Karpas-422 (cell line): Measurements from ENCODE around the gene EHF. TPM values are rescaled to one million over a fixed set of nuclear protein-coding genes. Genes with fewer than 3 reads are reported as not detected.
"Not testable (repeated sequence)": the region's sequence is repeated elsewhere in the genome, so short reads cannot be mapped to it uniquely, and the experiment has no call there.

ENCODE experiments used
- DNase-seq: peaks from one replicate; pipeline ENCODE4 v3.0.0-alpha.2; 2015
- H2AFZ ChIP-seq: fragments of 200-600 bp; sonication (generic); 2 replicates; pipeline ENCODE4 v1.6.1; 2014; ENCODE audit warnings: antibody characterized with exemption, low read length, mixed read lengths
- H3K27ac ChIP-seq: fragments of 200-600 bp; sonication (generic); 2 replicates; pipeline ENCODE4 v1.5.1; 2014; ENCODE audit warnings: mild to moderate bottlenecking, low read length, moderate library complexity
- H3K27me3 ChIP-seq: fragments of 200-600 bp; sonication (generic); 2 replicates; pipeline ENCODE4 v1.6.1; 2014; ENCODE audit warnings: low read length, mixed read lengths
- H3K36me3 ChIP-seq: fragments of 200-600 bp; sonication (generic); 2 replicates; pipeline ENCODE4 v1.6.1; 2014; ENCODE audit warnings: low read length, mixed read lengths; ENCODE audit not compliant: insufficient read depth
- H3K4me1 ChIP-seq: fragments of 200-600 bp; sonication (generic); 2 replicates; pipeline ENCODE4 v1.6.1; 2014; ENCODE audit warnings: mild to moderate bottlenecking, low read length, mixed read lengths
- H3K4me2 ChIP-seq: fragments of 200-600 bp; sonication (generic); 2 replicates; pipeline ENCODE4 v1.6.1; 2014; ENCODE audit warnings: low read length, low read depth, mild to moderate bottlenecking; ENCODE audit not compliant: poor library complexity, severe bottlenecking
- H3K4me3 ChIP-seq: fragments of 200-600 bp; sonication (generic); 2 replicates; pipeline ENCODE4 v1.5.1; 2014; ENCODE audit warnings: mild to moderate bottlenecking, antibody characterized with exemption, low read length, mixed read lengths
- H3K79me2 ChIP-seq: fragments of 200-600 bp; sonication (generic); 2 replicates; pipeline ENCODE4 v1.6.1; 2014; ENCODE audit warnings: mild to moderate bottlenecking, low read length, mixed read lengths
- H3K9ac ChIP-seq: fragments of 200-600 bp; sonication (generic); 2 replicates; pipeline ENCODE4 v1.6.0; 2014; ENCODE audit warnings: low read length
- H3K9me2 ChIP-seq: fragments of 200-600 bp; sonication (generic), shearing (Covaris generic); replicated peaks from 2 replicates; pipeline ENCODE4 v1.6.0; 2014; ENCODE audit warnings: mild to moderate bottlenecking, low read length, moderate library complexity; ENCODE audit not compliant: insufficient read depth
- H3K9me3 ChIP-seq: fragments of 300-700, 200-600 bp; sonication (generic); 2 replicates; pipeline ENCODE4 v1.6.1; 2014; ENCODE audit warnings: low read length, mixed read lengths
- H4K20me1 ChIP-seq: fragments of 200-600 bp; sonication (generic); 2 replicates; pipeline ENCODE4 v1.6.1; 2014; ENCODE audit warnings: mild to moderate bottlenecking, antibody characterized with exemption, low read length, low read depth; ENCODE audit not compliant: insufficient read depth
- total RNA-seq: library from RNA; depleted of rRNA; stranded (reverse); fragments of >200 nt; shearing (Covaris generic); gene quantifications from 2 replicates; pipeline ENCODE4 v1.2.3, GENCODE V29; 2014; ENCODE audit warnings: low replicate concordance

The EHF gene
- total RNA-seq, 1 experiment from 2014 or later = not detected

- H3K27ac ChIP-seq = no peak overlapping the region
- no peak overlapping the region for H3K9ac ChIP-seq
- H4K20me1 ChIP-seq = no peaks in the 10 kb centered on the region
- H3K4me3 ChIP-seq = no peak overlapping the region
- H2AFZ ChIP-seq = no peak overlapping the region
- no peaks in the 10 kb centered on the region for H3K9me2 ChIP-seq
- no peaks in the 10 kb centered on the region for H3K27me3 ChIP-seq
- H3K4me1 ChIP-seq = no peaks in the 10 kb centered on the region
- H3K79me2 ChIP-seq = no peaks in the 10 kb centered on the region
- H3K4me2 ChIP-seq = no peak overlapping the region
- no peak for DNase-seq
- H3K9me3 ChIP-seq = no peaks in the 10 kb centered on the region
- no peaks in the 10 kb centered on the region for H3K36me3 ChIP-seq
Observed at GRCh38 chr11:34679681-34680080, 58.8 kb downstream of the EHF start.

GRCh38 chr11:34680206-34680605 lies 59.3 kb downstream of the EHF start:
- Histone ChIP-seq H3K27me3 (no peaks in the 10 kb centered on the region), H2AFZ (no peak overlapping the region), H3K9me2 (no peaks in the 10 kb centered on the region), H3K9ac (no peak overlapping the region), H4K20me1 (no peaks in the 10 kb centered on the region), H3K27ac (no peak overlapping the region), H3K36me3 (no peaks in the 10 kb centered on the region), H3K4me1 (no peaks in the 10 kb centered on the region), H3K4me2 (no peak overlapping the region), H3K9me3 (no peaks in the 10 kb centered on the region), H3K4me3 (no peak overlapping the region), H3K79me2 (no peaks in the 10 kb centered on the region)
- DNase-seq = no peak

- H3K4me1 ChIP-seq = no peaks in the 10 kb centered on the region
- H3K9me2 ChIP-seq = no peaks in the 10 kb centered on the region
- no peaks in the 10 kb centered on the region for H3K36me3 ChIP-seq
- H3K79me2 ChIP-seq = no peaks in the 10 kb centered on the region
- H2AFZ ChIP-seq = no peak overlapping the region
- H3K9ac ChIP-seq = no peak overlapping the region
- H3K4me2 ChIP-seq = no peak overlapping the region
- H3K4me3 ChIP-seq = no peak overlapping the region
- no peak for DNase-seq
- no peaks in the 10 kb centered on the region for H3K9me3 ChIP-seq
- no peak overlapping the region for H3K27ac ChIP-seq
- H3K27me3 ChIP-seq = no peaks in the 10 kb centered on the region
- H4K20me1 ChIP-seq = no peaks in the 10 kb centered on the region
Observed at GRCh38 chr11:34680918-34681586, 60.2 kb downstream of the EHF start.

- Histone ChIP-seq H3K79me2 (no peaks in the 10 kb centered on the region), H3K4me2 (no peak overlapping the region), H3K9me3 (no peaks in the 10 kb centered on the region), H3K4me3 (no peak overlapping the region), H3K27ac (no peak overlapping the region), H3K9ac (no peak overlapping the region), H3K27me3 (no peaks in the 10 kb centered on the region), H3K36me3 (no peaks in the 10 kb centered on the region), H4K20me1 (no peaks in the 10 kb centered on the region), H2AFZ (no peak overlapping the region), H3K9me2 (no peaks in the 10 kb centered on the region), H3K4me1 (no peaks in the 10 kb centered on the region)
- DNase-seq = no peak
Observed at GRCh38 chr11:34682825-34683224, 61.9 kb downstream of the EHF start.

GRCh38 chr11:34683396-34683795 lies 62.5 kb downstream of the EHF start:
- Histone ChIP-seq H3K9me2 (no peaks in the 10 kb centered on the region), H3K4me2 (no peak overlapping the region), H3K9ac (no peak overlapping the region), H3K27ac (no peak overlapping the region), H3K79me2 (no peaks in the 10 kb centered on the region), H3K4me3 (no peak overlapping the region), H3K36me3 (no peaks in the 10 kb centered on the region), H3K9me3 (no peaks in the 10 kb centered on the region), H2AFZ (no peak overlapping the region), H3K4me1 (no peaks in the 10 kb centered on the region), H3K27me3 (no peaks in the 10 kb centered on the region), H4K20me1 (no peaks in the 10 kb centered on the region)
- no peak for DNase-seq

- Histone ChIP-seq H3K36me3 (no peaks in the 10 kb centered on the region), H3K27ac (no peak overlapping the region), H3K9me2 (no peaks in the 10 kb centered on the region), H3K9ac (no peak overlapping the region), H3K27me3 (no peaks in the 10 kb centered on the region), H3K4me2 (no peak overlapping the region), H3K9me3 (no peaks in the 10 kb centered on the region), H3K79me2 (no peaks in the 10 kb centered on the region), H3K4me1 (no peaks in the 10 kb centered on the region), H4K20me1 (no peaks in the 10 kb centered on the region), H3K4me3 (no peak overlapping the region), H2AFZ (no peak overlapping the region)
- no peak for DNase-seq
Observed at GRCh38 chr11:34685864-34686263, 65.0 kb downstream of the EHF start.

- H3K4me3 ChIP-seq = not testable (repeated sequence)
Observed at GRCh38 chr11:34692299-34692698, 71.4 kb downstream of the EHF start.

GRCh38 chr11:34696862-34697261 lies 76.0 kb downstream of the EHF start:
- H3K79me2 ChIP-seq = no peaks in the 10 kb centered on the region
- no peak overlapping the region for H2AFZ ChIP-seq
- no peak overlapping the region for H3K4me2 ChIP-seq
- H3K4me3 ChIP-seq = no peak overlapping the region
- no peaks in the 10 kb centered on the region for H3K9me2 ChIP-seq
- H3K27me3 ChIP-seq = no peaks in the 10 kb centered on the region
- DNase-seq = no peak
- H4K20me1 ChIP-seq = no peaks in the 10 kb centered on the region
- H3K9me3 ChIP-seq = no peaks in the 10 kb centered on the region
- H3K4me1 ChIP-seq = no peaks in the 10 kb centered on the region
- no peak overlapping the region for H3K9ac ChIP-seq
- H3K36me3 ChIP-seq = no peaks in the 10 kb centered on the region
- no peak overlapping the region for H3K27ac ChIP-seq

More at GRCh38 chr11:34692299-34692698, 71.4 kb downstream of the EHF start:
- not testable (repeated sequence) for H3K4me1 ChIP-seq, H3K9ac ChIP-seq, H3K36me3 ChIP-seq, H3K79me2 ChIP-seq, H2AFZ ChIP-seq, H3K9me3 ChIP-seq, H3K27ac ChIP-seq, H4K20me1 ChIP-seq, DNase-seq, H3K4me2 ChIP-seq, H3K27me3 ChIP-seq, H3K9me2 ChIP-seq
